GM23338 (cell line): ENCODE measurements around the gene TMPRSS3. TPM values are rescaled to one million over a fixed set of nuclear protein-coding genes. Genes with fewer than 3 reads are reported as not detected.

ENCODE experiments used
- ATAC-seq: fragments of 200-7000 bp; cut with Tn5 transposase; 3 replicates; pipeline ENCODE4 v1.9.1; 2020
- DNase-seq: peaks from one replicate; pipeline ENCODE4 v3.0.0-alpha.2; 2015; ENCODE audit warnings: low spot score
- H2AFZ ChIP-seq: fragments of 200-600 bp; sonication (generic); 2 replicates; pipeline ENCODE4 v1.8.0; 2016; ENCODE audit warnings: antibody characterized with exemption, mild to moderate bottlenecking, moderate library complexity
- H3F3A ChIP-seq: fragments of 200-600 bp; sonication (generic); replicated peaks from 2 replicates; pipeline ENCODE4 v1.8.0; 2017; ENCODE audit warnings: antibody characterized with exemption, mixed run types, low read depth
- H3K27ac ChIP-seq: fragments of 200-600 bp; sonication (generic); 2 replicates; pipeline ENCODE4 v1.6.1; 2016; ENCODE audit warnings: low read depth
- H3K27me3 ChIP-seq: fragments of 200-600 bp; sonication (generic); 2 replicates; pipeline ENCODE4 v1.8.0; 2016; ENCODE audit warnings: mild to moderate bottlenecking, mixed run types, moderate library complexity; ENCODE audit not compliant: insufficient read depth
- H3K36me3 ChIP-seq: fragments of 200-600 bp; sonication (generic); 2 replicates; pipeline ENCODE4 v1.8.0; 2016; ENCODE audit warnings: mild to moderate bottlenecking; ENCODE audit not compliant: insufficient read depth
- H3K4me1 ChIP-seq: fragments of 200-600 bp; sonication (generic); 2 replicates; pipeline ENCODE4 v1.8.0; 2016; ENCODE audit warnings: mild to moderate bottlenecking, moderate library complexity; ENCODE audit not compliant: insufficient read depth
- H3K4me2 ChIP-seq: fragments of 200-600 bp; sonication (generic); 2 replicates; pipeline ENCODE4 v1.7.1; 2017; ENCODE audit warnings: mixed run types
- H3K4me3 ChIP-seq: fragments of 200-600 bp; sonication (generic); 2 replicates; pipeline ENCODE4 v1.6.1; 2016; ENCODE audit warnings: mixed run types
- H3K79me2 ChIP-seq: fragments of 200-600 bp; sonication (generic); replicated peaks from 2 replicates; pipeline ENCODE4 v1.8.0; 2017; ENCODE audit warnings: mild to moderate bottlenecking; ENCODE audit not compliant: insufficient read depth
- H3K9me2 ChIP-seq: fragments of 200-600 bp; sonication (generic); 2 replicates; pipeline ENCODE4 v1.8.0; 2017; ENCODE audit not compliant: insufficient read depth
- H4K20me1 ChIP-seq: fragments of 200-600 bp; sonication (generic); replicated peaks from 2 replicates; pipeline ENCODE4 v1.8.0; 2017; ENCODE audit warnings: mild to moderate bottlenecking; ENCODE audit not compliant: insufficient read depth
- H3K27ac Mint-ChIP-seq: 2 replicates; pipeline ENCODE4 v1.8.0; 2020; ENCODE audit warnings: inconsistent platforms, mild to moderate bottlenecking, moderate library complexity, mixed read lengths
- H3K27me3 Mint-ChIP-seq: 3 replicates; pipeline ENCODE4 v1.8.0; 2022; ENCODE audit warnings: low read depth, mild to moderate bottlenecking, moderate library complexity, mixed read lengths, inconsistent platforms; ENCODE audit not compliant: insufficient read depth, poor library complexity
- H3K36me3 Mint-ChIP-seq: 3 replicates; pipeline ENCODE4 v1.8.0; 2021; ENCODE audit warnings: low read depth, mild to moderate bottlenecking, inconsistent platforms, moderate library complexity, mixed read lengths
- H3K4me1 Mint-ChIP-seq: 3 replicates; pipeline ENCODE4 v1.8.0; 2020; ENCODE audit warnings: mild to moderate bottlenecking, inconsistent platforms, mixed read lengths
- H3K4me3 Mint-ChIP-seq: 3 replicates; pipeline ENCODE4 v1.8.0; 2021; ENCODE audit warnings: moderate library complexity, mild to moderate bottlenecking, inconsistent platforms, mixed read lengths
- H3K9me3 Mint-ChIP-seq: 3 replicates; pipeline ENCODE4 v1.8.0; 2020; ENCODE audit warnings: moderate library complexity, mild to moderate bottlenecking, inconsistent platforms, mixed read lengths
- CREB1 ChIP-seq: fragments of 250-450 bp; sonication (Bioruptor Pico); IDR thresholded peaks from 2 replicates; pipeline ENCODE4 v1.5.0; 2020; ENCODE audit warnings: low read depth, mild to moderate bottlenecking, moderate library complexity
- EZH2phosphoT487 ChIP-seq: fragments of 200-600 bp; sonication (generic); IDR thresholded peaks from one replicate; pipeline ENCODE4 v1.8.1; 2018; ENCODE audit warnings: antibody characterized with exemption; ENCODE audit not compliant: unreplicated experiment
- NANOG ChIP-seq: IDR thresholded peaks from 2 replicates; pipeline ENCODE4 v1.6.1; 2016; ENCODE audit warnings: antibody characterized with exemption, borderline replicate concordance
- POLR2AphosphoS5 ChIP-seq: IDR thresholded peaks from 2 replicates; pipeline ENCODE4 v1.6.1; 2016; ENCODE audit warnings: antibody characterized with exemption, low read depth
- ZNF114 ChIP-seq: fragments of 250-450 bp; sonication (Bioruptor Pico); IDR thresholded peaks from 2 replicates; pipeline ENCODE4 v1.5.0; 2020; ENCODE audit warnings: mild to moderate bottlenecking, moderate library complexity
- polyA plus RNA-seq: library from polyadenylated mRNA; unstranded; fragments of >200 nt; fragmentation: Nextera tagmentation; extraction: Ambion mirVana; gene quantifications from 2 replicates; pipeline ENCODE4 v1.2.1, GENCODE V29; 2016
- total RNA-seq: library from RNA; depleted of rRNA; stranded (reverse); fragments of >200 nt; shearing (Covaris generic); gene quantifications from 2 replicates; pipeline ENCODE4 v1.2.3, GENCODE V29; 2014
- TF ChIP-seq, protein P1 (sequence below), 2 experiments: fragments of 200-600 bp in 1 of 2; sonication (generic) in 1 of 2; conservative IDR thresholded peaks; 2 replicates each; pipeline versions ENCODE4 v1.5.1 to v1.6.1; 2016 to 2017; ENCODE audit warnings: antibody characterized with exemption in 2 of 2, low read depth in 2 of 2, mild to moderate bottlenecking in 2 of 2, moderate library complexity in 1 of 2
- TF ChIP-seq, protein P2 (sequence below): fragments of 250-450 bp; sonication (Bioruptor Pico); IDR thresholded peaks from 2 replicates; pipeline ENCODE4 v1.5.0; 2020; ENCODE audit warnings: mild to moderate bottlenecking, moderate library complexity
- TF ChIP-seq, protein P3 (sequence below): IDR thresholded peaks from 2 replicates; pipeline ENCODE4 v1.6.1; 2016; ENCODE audit warnings: antibody characterized with exemption
- TF ChIP-seq, protein P4 (sequence below): IDR thresholded peaks from one replicate; pipeline ENCODE4 v1.6.1; 2018; ENCODE audit warnings: antibody characterized with exemption; ENCODE audit not compliant: unreplicated experiment

The TMPRSS3 gene
- total and polyA plus RNA-seq, 2 experiments from 2014 or later: 0.17 TPM; not detected in 1

DNA sequence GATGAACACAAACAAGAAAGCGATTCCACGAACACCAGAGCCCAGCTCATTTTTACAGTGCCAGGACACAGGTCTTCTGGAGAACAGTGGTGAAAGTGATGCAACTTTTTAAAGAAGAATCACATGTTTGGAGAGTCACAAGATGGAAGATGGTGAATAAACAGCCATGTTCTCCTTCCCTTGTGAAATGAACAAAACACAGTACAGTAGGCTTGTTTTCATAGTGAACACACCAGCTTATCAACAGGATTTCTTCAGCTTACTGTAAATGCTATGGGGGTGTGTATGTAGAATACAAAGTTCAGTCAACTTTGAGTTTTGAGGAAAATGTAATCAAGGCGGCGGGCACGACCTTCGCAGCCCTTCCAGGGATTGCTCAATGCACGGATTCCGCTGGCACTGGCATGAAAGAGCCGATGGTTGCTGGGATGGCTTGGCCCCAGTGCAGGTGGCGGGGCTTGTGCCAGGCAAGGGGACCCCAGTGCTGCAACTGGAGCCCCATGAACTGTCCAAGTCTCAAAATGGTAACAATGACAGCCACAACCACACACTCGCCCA is 9.7 kb downstream of the TMPRSS3 start (continued):
- TF ChIP-seq, protein P1, sequence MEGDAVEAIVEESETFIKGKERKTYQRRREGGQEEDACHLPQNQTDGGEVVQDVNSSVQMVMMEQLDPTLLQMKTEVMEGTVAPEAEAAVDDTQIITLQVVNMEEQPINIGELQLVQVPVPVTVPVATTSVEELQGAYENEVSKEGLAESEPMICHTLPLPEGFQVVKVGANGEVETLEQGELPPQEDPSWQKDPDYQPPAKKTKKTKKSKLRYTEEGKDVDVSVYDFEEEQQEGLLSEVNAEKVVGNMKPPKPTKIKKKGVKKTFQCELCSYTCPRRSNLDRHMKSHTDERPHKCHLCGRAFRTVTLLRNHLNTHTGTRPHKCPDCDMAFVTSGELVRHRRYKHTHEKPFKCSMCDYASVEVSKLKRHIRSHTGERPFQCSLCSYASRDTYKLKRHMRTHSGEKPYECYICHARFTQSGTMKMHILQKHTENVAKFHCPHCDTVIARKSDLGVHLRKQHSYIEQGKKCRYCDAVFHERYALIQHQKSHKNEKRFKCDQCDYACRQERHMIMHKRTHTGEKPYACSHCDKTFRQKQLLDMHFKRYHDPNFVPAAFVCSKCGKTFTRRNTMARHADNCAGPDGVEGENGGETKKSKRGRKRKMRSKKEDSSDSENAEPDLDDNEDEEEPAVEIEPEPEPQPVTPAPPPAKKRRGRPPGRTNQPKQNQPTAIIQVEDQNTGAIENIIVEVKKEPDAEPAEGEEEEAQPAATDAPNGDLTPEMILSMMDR (conservative IDR thresholded peaks at IDR 0.05; ENCODE audit: low read depth in 2 of 2): no peak
- no peak for TF ChIP-seq CREB1 (CRISPR knock-in tag)

DNA sequence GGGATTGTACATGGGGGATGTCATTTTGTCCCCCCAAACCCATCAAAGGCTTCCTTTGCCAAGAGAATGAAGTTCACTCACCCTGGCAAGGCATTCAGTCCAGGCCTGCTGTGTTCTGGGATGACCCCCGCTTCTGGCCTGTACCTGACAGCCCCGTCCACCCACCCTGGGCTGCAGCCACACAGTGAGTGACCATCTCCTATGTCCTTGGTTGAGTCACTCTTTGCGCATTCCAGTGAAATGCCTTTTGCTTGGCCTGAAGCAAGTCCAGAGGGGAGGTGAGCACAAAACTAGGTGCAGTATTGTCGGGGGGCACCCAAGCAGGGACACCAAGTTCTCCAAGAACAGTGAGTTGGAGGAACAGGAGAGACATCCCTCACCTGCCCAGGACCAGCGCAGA is 10.2 kb downstream of the TMPRSS3 start:
- no peaks in the 10 kb centered on the region for H4K20me1 ChIP-seq
- H3K9me2 ChIP-seq: no peaks in the 10 kb centered on the region
- TF ChIP-seq EZH2phosphoT487: no peak
- TF ChIP-seq, protein P2, sequence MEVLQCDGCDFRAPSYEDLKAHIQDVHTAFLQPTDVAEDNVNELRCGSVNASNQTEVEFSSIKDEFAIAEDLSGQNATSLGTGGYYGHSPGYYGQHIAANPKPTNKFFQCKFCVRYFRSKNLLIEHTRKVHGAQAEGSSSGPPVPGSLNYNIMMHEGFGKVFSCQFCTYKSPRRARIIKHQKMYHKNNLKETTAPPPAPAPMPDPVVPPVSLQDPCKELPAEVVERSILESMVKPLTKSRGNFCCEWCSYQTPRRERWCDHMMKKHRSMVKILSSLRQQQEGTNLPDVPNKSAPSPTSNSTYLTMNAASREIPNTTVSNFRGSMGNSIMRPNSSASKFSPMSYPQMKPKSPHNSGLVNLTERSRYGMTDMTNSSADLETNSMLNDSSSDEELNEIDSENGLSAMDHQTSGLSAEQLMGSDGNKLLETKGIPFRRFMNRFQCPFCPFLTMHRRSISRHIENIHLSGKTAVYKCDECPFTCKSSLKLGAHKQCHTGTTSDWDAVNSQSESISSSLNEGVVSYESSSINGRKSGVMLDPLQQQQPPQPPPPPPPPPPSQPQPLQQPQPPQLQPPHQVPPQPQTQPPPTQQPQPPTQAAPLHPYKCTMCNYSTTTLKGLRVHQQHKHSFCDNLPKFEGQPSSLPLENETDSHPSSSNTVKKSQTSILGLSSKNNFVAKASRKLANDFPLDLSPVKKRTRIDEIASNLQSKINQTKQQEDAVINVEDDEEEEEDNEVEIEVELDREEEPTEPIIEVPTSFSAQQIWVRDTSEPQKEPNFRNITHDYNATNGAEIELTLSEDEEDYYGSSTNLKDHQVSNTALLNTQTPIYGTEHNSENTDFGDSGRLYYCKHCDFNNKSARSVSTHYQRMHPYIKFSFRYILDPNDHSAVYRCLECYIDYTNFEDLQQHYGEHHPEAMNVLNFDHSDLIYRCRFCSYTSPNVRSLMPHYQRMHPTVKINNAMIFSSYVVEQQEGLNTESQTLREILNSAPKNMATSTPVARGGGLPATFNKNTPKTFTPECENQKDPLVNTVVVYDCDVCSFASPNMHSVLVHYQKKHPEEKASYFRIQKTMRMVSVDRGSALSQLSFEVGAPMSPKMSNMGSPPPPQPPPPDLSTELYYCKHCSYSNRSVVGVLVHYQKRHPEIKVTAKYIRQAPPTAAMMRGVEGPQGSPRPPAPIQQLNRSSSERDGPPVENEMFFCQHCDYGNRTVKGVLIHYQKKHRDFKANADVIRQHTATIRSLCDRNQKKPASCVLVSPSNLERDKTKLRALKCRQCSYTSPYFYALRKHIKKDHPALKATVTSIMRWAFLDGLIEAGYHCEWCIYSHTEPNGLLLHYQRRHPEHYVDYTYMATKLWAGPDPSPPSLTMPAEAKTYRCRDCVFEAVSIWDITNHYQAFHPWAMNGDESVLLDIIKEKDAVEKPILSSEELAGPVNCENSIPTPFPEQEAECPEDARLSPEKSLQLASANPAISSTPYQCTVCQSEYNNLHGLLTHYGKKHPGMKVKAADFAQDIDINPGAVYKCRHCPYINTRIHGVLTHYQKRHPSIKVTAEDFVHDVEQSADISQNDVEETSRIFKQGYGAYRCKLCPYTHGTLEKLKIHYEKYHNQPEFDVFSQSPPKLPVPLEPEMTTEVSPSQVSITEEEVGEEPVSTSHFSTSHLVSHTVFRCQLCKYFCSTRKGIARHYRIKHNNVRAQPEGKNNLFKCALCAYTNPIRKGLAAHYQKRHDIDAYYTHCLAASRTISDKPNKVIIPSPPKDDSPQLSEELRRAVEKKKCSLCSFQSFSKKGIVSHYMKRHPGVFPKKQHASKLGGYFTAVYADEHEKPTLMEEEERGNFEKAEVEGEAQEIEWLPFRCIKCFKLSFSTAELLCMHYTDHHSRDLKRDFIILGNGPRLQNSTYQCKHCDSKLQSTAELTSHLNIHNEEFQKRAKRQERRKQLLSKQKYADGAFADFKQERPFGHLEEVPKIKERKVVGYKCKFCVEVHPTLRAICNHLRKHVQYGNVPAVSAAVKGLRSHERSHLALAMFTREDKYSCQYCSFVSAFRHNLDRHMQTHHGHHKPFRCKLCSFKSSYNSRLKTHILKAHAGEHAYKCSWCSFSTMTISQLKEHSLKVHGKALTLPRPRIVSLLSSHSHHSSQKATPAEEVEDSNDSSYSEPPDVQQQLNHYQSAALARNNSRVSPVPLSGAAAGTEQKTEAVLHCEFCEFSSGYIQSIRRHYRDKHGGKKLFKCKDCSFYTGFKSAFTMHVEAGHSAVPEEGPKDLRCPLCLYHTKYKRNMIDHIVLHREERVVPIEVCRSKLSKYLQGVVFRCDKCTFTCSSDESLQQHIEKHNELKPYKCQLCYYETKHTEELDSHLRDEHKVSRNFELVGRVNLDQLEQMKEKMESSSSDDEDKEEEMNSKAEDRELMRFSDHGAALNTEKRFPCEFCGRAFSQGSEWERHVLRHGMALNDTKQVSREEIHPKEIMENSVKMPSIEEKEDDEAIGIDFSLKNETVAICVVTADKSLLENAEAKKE (CRISPR knock-in tag): no peak
- no peak for TF ChIP-seq NANOG
- no peak for TF ChIP-seq ZNF114 (CRISPR knock-in tag)
- no peak for TF ChIP-seq POLR2AphosphoS5
- TF ChIP-seq, protein P3, sequence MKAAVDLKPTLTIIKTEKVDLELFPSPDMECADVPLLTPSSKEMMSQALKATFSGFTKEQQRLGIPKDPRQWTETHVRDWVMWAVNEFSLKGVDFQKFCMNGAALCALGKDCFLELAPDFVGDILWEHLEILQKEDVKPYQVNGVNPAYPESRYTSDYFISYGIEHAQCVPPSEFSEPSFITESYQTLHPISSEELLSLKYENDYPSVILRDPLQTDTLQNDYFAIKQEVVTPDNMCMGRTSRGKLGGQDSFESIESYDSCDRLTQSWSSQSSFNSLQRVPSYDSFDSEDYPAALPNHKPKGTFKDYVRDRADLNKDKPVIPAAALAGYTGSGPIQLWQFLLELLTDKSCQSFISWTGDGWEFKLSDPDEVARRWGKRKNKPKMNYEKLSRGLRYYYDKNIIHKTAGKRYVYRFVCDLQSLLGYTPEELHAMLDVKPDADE: no peak
- TF ChIP-seq, protein P1 (conservative IDR thresholded peaks at IDR 0.05; ENCODE audit: low read depth in 2 of 2): no peak
- TF ChIP-seq, protein P4, sequence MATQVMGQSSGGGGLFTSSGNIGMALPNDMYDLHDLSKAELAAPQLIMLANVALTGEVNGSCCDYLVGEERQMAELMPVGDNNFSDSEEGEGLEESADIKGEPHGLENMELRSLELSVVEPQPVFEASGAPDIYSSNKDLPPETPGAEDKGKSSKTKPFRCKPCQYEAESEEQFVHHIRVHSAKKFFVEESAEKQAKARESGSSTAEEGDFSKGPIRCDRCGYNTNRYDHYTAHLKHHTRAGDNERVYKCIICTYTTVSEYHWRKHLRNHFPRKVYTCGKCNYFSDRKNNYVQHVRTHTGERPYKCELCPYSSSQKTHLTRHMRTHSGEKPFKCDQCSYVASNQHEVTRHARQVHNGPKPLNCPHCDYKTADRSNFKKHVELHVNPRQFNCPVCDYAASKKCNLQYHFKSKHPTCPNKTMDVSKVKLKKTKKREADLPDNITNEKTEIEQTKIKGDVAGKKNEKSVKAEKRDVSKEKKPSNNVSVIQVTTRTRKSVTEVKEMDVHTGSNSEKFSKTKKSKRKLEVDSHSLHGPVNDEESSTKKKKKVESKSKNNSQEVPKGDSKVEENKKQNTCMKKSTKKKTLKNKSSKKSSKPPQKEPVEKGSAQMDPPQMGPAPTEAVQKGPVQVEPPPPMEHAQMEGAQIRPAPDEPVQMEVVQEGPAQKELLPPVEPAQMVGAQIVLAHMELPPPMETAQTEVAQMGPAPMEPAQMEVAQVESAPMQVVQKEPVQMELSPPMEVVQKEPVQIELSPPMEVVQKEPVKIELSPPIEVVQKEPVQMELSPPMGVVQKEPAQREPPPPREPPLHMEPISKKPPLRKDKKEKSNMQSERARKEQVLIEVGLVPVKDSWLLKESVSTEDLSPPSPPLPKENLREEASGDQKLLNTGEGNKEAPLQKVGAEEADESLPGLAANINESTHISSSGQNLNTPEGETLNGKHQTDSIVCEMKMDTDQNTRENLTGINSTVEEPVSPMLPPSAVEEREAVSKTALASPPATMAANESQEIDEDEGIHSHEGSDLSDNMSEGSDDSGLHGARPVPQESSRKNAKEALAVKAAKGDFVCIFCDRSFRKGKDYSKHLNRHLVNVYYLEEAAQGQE: no peak
- no peak overlapping the region for H3K4me3 ChIP-seq
- DNase-seq (no peak), ATAC-seq (no peak)
- peaks cover 6% of the 10 kb centered on the region for H3K4me1 ChIP-seq
- H3K4me3 Mint-ChIP-seq: no peak overlapping the region
- peaks cover 15% of the 10 kb centered on the region for H3K36me3 Mint-ChIP-seq
- peaks cover 7% of the 10 kb centered on the region for H3K27me3 Mint-ChIP-seq
- H3K4me2 ChIP-seq: no peak overlapping the region
- H3K27me3 ChIP-seq: no peaks in the 10 kb centered on the region
- H3K79me2 ChIP-seq: no peaks in the 10 kb centered on the region
- H3K36me3 ChIP-seq: no peaks in the 10 kb centered on the region
- H3K4me1 Mint-ChIP-seq: peaks cover 35% of the 10 kb centered on the region
- peaks cover 5% of the 10 kb centered on the region; the same call in 1 of the 2 replicates for H3F3A ChIP-seq
- no peak overlapping the region; the same call in 1 of the 2 replicates for H3K27ac Mint-ChIP-seq
- no peak overlapping the region for H2AFZ ChIP-seq
- H3K27ac ChIP-seq: no peak overlapping the region
- H3K9me3 Mint-ChIP-seq: peaks cover 26% of the 10 kb centered on the region
